ENCODE data around the gene PCSK2.

- TF ChIP-seq POLR2A (IDR thresholded peaks at IDR 0.05; ENCODE audit: low read length) (no peak), GATA1 (IDR thresholded peaks at IDR 0.05; ENCODE audit: low read depth, low read length) (no peak)
Measured at GRCh38 chr20:17456279-17456678, 229.4 kb downstream of the PCSK2 start.

Data from erythroblast (primary cell).